Breast epithelium (tissue), 3 donors: ENCODE measurements around the gene SDCCAG8.

ENCODE experiments used
- CTCF ChIP-seq, 3 donors: fragments of 450-650 bp; IDR thresholded peaks; one replicate each; pipeline ENCODE4 v1.5.1; 2016 to 2017; ENCODE audit warnings: antibody characterized with exemption in 3 of 3, mild to moderate bottlenecking in 3 of 3, moderate library complexity in 3 of 3
- POLR2A ChIP-seq: fragments of 450-650 bp; IDR thresholded peaks from one replicate; pipeline ENCODE4 v1.6.1; 2016; ENCODE audit warnings: antibody characterized with exemption, mild to moderate bottlenecking, moderate library complexity

GRCh38 chr1:243379208-243379607, 123.4 kb downstream of the SDCCAG8 start:
- no peak for TF ChIP-seq CTCF (IDR thresholded peaks at IDR 0.05)
- TF ChIP-seq POLR2A = no peak
